ENCODE results near the gene EEF1G. TPM values are rescaled to one million over a fixed set of nuclear protein-coding genes. Genes with fewer than 3 reads are reported as not detected.

EEF1G gene
- polyA plus RNA-seq, 2 of the 4 experiments (the other 2 are of a cell fraction), result 1,570 to 1,728 TPM

- FAIRE-seq (no peak), DNase-seq (ENCODE audit: low read depth in 1 of 2, low spot score in 1 of 2) (peak in 1 of 2 experiments; percentile 31), ATAC-seq (peak in 1 of 2 experiments; percentile 42; a peak in 2 of 6 replicates)
- WGBS (ENCODE audit: missing lambda C conversion rate), result 5% methylated on average over 22 of the region's 30 CpGs
- H3K4me2 ChIP-seq, result peak overlapping the region; percentile 95
- H3K27ac ChIP-seq, result peak overlapping the region; percentile 95 to 98
- H3K4me1 ChIP-seq, result peaks cover 32% of the 10 kb centered on the region
- H3K4me3 ChIP-seq, result peak overlapping the region; percentile 92
- ChIA-PET POLR2A (interaction anchor here (0.6 to 3.5 kb wide), 8 partner anchors 9 to 240 kb away, joined by 3 to 75 read pairs (median 8); partner anchors contain the start of genes C11orf98, CSKMT, EEF1G and INTS5), CTCF (interaction anchor here (0.9 to 5.1 kb wide), 4 partner anchors 8 to 176 kb away, joined by 4 to 42 read pairs (median 10); partner anchors contain the start of genes EML3, ROM1 and TUT1)
- TF ChIP-seq POLR2A (IDR thresholded peaks at IDR 0.05; ENCODE audit: low read length), result peak; percentile 24; the same call in 1 of the 2 replicates
- peak; percentile 91 for TF ChIP-seq E2F6 (IDR thresholded peaks at IDR 0.05; ENCODE audit: borderline replicate concordance, low read depth)
- no peak for TF ChIP-seq NPAS2 (CRISPR knock-in tag; IDR thresholded peaks at IDR 0.05; ENCODE audit: borderline replicate concordance)
- TF ChIP-seq EP300 (IDR thresholded peaks at IDR 0.05), result no peak
- no peak; the same call in 1 of the 2 replicates for TF ChIP-seq HOXB13 (CRISPR knock-in tag; IDR thresholded peaks at IDR 0.05; ENCODE audit: low read depth)
- no peak for TF ChIP-seq HDAC2 (IDR thresholded peaks at IDR 0.05)
- TF ChIP-seq PHF8 (IDR thresholded peaks at IDR 0.05; ENCODE audit: borderline replicate concordance, low read depth), result no peak
- TF ChIP-seq CHD4 (IDR thresholded peaks at IDR 0.05; ENCODE audit: borderline replicate concordance), result no peak
- TF ChIP-seq MYC (IDR thresholded peaks at IDR 0.05; ENCODE audit: borderline replicate concordance, low read length), result no peak
- no peak for TF ChIP-seq CTCF (IDR thresholded peaks at IDR 0.05)
- TF ChIP-seq MAX (IDR thresholded peaks at IDR 0.05), result peak; percentile 81
- no peak for TF ChIP-seq MAFK (IDR thresholded peaks at IDR 0.05; ENCODE audit: partially characterized antibody)
- TF ChIP-seq RNF2 (IDR thresholded peaks at IDR 0.05; ENCODE audit: borderline replicate concordance, low read depth), result no peak
- TF ChIP-seq BCL3 (IDR thresholded peaks at IDR 0.05), result no peak
- no peak for TF ChIP-seq ZSCAN20 (CRISPR knock-in tag; IDR thresholded peaks at IDR 0.05)
- no peak for TF ChIP-seq BHLHE40 (IDR thresholded peaks at IDR 0.05; ENCODE audit: low read depth, low read length)
- TF ChIP-seq HOXB5 (CRISPR knock-in tag; IDR thresholded peaks at IDR 0.05), result no peak
- TF ChIP-seq KDM1A (IDR thresholded peaks at IDR 0.05; ENCODE audit: low read depth), result no peak
- no peaks in the 10 kb centered on the region for H3K9me3 ChIP-seq
Observed at GRCh38 chr11:62601122-62601371, 27.4 kb upstream of the EEF1G start.

- peaks cover 32% of the 10 kb centered on the region for H3K4me1 ChIP-seq
Observed at GRCh38 chr11:62600367-62601121, 26.9 kb upstream of the EEF1G start.

More at GRCh38 chr11:62600367-62601121, 26.9 kb upstream of the EEF1G start:
- POLR2A ChIA-PET, result interaction anchor here (0.6 to 3.5 kb wide), 7 partner anchors 9 to 153 kb away, joined by 3 to 75 read pairs (median 9); partner anchors contain the start of genes C11orf98, CSKMT, EEF1G and INTS5
- ATAC-seq (no peak), FAIRE-seq (no peak), DNase-seq (ENCODE audit: low read depth in 1 of 2, low spot score in 1 of 2) (no peak)
- Histone ChIP-seq H3K4me2 (peak overlapping the region; percentile 95), H3K27ac (peak overlapping the region; percentile 95 to 98), H3K4me3 (peak overlapping the region; percentile 92), H3K9me3 (no peaks in the 10 kb centered on the region)
- CTCF ChIA-PET, result interaction anchor here (0.6 to 5.1 kb wide), 4 partner anchors 9 to 1219 kb away, joined by 3 to 42 read pairs (median 7); partner anchors contain the start of genes EML3, ROM1 and TUT1
- TF ChIP-seq POLR2A (IDR thresholded peaks at IDR 0.05; ENCODE audit: low read length) (no peak), HOXB5 (CRISPR knock-in tag; IDR thresholded peaks at IDR 0.05) (no peak), PBX3 (IDR thresholded peaks at IDR 0.05) (no peak), MAFK (IDR thresholded peaks at IDR 0.05; ENCODE audit: partially characterized antibody) (no peak), MYC (IDR thresholded peaks at IDR 0.05; ENCODE audit: borderline replicate concordance, low read length) (no peak), RAD21 (conservative IDR thresholded peaks at IDR 0.05 in 1 of 2, IDR thresholded peaks at IDR 0.05 in 1 of 2) (no peak), RFX5 (IDR thresholded peaks at IDR 0.05) (no peak), HDAC2 (IDR thresholded peaks at IDR 0.05) (no peak), HEYL (CRISPR knock-in tag; IDR thresholded peaks at IDR 0.05) (no peak), KDM5A (IDR thresholded peaks at IDR 0.05) (no peak), REST (IDR thresholded peaks at IDR 0.05) (no peak), E2F6 (IDR thresholded peaks at IDR 0.05; ENCODE audit: borderline replicate concordance, low read depth) (no peak)
- WGBS (ENCODE audit: missing lambda C conversion rate), result 1% methylated on average over 26 of the region's 26 CpGs

Measured in A549 (cell line).